ENCODE data around the gene ADAMTS13. TPM values are rescaled to one million over a fixed set of nuclear protein-coding genes. Genes with fewer than 3 reads are reported as not detected.

ADAMTS13 gene
- total and polyA plus RNA-seq, 11 donors: 0.64 to 5.8 (median 2.7) TPM

DNA sequence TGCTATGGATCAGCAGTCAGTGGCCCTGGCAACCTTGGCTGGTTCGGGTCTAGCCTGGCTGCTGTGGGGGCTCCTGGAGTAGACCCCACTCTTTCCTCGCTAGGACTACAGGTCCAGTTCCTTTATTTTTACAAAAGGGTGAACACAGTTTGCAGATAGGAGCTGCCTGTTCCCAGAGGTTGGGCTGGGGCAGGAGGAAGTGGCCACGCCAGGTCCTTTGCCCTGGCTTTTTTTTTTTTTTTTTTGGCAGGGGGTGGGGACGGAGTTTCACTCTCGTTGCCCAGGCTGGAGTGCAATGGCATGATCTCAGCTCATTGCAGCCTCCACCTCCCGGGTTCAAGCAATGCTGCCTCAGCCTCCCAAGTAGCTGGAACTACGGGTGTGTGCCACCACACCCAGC lies 48.8 kb downstream of the ADAMTS13 start:
- peaks cover 0 to 49% (median 6%) of the 10 kb centered on the region in 9 donors for H3K36me3 ChIP-seq
- intact Hi-C loops (cut with DNase I): no loop called here
- ATAC-seq: no peak
- peaks cover 0 to 34% (median 0%) of the 10 kb centered on the region in 12 donors for H3K4me1 ChIP-seq
- no peak overlapping the region for H3K27ac ChIP-seq
- TF ChIP-seq, protein P1, sequence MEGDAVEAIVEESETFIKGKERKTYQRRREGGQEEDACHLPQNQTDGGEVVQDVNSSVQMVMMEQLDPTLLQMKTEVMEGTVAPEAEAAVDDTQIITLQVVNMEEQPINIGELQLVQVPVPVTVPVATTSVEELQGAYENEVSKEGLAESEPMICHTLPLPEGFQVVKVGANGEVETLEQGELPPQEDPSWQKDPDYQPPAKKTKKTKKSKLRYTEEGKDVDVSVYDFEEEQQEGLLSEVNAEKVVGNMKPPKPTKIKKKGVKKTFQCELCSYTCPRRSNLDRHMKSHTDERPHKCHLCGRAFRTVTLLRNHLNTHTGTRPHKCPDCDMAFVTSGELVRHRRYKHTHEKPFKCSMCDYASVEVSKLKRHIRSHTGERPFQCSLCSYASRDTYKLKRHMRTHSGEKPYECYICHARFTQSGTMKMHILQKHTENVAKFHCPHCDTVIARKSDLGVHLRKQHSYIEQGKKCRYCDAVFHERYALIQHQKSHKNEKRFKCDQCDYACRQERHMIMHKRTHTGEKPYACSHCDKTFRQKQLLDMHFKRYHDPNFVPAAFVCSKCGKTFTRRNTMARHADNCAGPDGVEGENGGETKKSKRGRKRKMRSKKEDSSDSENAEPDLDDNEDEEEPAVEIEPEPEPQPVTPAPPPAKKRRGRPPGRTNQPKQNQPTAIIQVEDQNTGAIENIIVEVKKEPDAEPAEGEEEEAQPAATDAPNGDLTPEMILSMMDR (IDR thresholded peaks at IDR 0.05): no peak
- no peak for TF ChIP-seq POLR2A (IDR thresholded peaks at IDR 0.05)
- H3K27me3 ChIP-seq: no peaks in the 10 kb centered on the region
- no peak overlapping the region for H3K4me3 ChIP-seq
- 83 to 91% (median 86%) methylated on average over 7 of the region's 7 CpGs for WGBS, 4 donors
- H3K9me3 ChIP-seq: no peaks in the 10 kb centered on the region
- DNase-seq: no peak

DNA sequence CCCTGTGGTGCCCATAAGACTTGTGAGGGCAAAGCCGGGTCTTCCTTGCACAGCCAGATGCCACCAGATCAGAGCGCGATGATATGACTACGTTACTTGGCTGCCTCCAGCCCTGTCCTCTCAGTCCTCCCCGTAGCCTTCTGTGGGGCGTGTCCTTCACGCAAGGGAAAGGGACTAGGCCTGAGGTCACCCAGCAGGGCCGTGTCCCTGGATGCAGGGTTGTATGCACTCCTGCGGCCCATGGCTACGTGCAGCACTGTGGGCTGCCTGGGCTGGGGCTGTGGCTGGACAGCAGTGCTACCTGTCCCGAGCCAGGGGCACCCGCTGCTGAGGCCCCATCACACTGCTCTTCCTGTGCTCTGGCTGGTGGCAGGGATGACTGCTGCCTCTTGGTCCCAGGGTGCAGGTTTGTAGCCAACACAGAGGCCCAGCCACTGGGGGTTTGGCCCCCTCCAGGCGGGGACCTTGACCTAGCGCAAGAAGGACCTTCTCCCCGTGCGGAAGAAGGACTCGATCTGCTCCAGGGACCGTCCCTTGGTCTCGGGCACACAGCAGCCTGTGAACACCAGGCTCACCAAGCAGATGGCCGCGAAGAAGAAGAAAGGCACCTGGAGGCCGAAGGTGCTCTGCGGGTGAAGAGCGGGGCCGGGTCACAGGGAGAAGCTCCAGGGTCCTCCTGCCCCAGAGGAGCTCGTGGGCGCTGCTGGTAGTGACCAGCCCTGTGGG lies 49.5 kb downstream of the ADAMTS13 start:
- 84 to 91% (median 88%) methylated on average over 15 to 27 of the region's 27 CpGs for WGBS, 4 donors

DNA sequence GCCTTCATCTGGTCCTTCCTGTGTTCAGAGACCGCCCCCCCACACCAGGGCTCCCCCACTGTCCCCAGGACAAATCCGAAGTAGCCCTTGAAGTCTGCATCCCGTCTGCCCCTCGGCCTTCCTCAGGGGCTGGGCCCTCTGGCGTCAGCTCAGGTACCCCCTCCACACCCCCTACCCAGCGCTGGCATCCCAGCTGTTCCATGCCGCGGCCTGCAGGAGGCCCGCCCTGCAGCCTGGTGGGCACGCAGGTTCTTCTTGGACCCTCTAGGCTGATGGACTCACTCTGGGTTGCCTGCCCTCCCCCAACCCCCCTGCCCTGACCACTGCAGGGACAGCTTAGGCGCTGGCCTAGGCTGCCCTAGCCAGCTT lies 50.1 kb downstream of the ADAMTS13 start:
- DNase-seq: no peak
- H3K27ac ChIP-seq: no peak overlapping the region
- H3K36me3 ChIP-seq: peaks cover 0 to 50% (median 3%) of the 10 kb centered on the region in 9 donors
- TF ChIP-seq, protein P1 (IDR thresholded peaks at IDR 0.05): no peak
- TF ChIP-seq POLR2A (IDR thresholded peaks at IDR 0.05): no peak
- no peaks in the 10 kb centered on the region for H3K9me3 ChIP-seq
- no peaks in the 10 kb centered on the region for H3K27me3 ChIP-seq
- H3K4me1 ChIP-seq: peaks cover 0 to 47% (median 0%) of the 10 kb centered on the region in 12 donors
- WGBS, 4 donors: 87 to 91% (median 89%) methylated on average over 10 to 11 of the region's 11 CpGs
- intact Hi-C loops (cut with DNase I): no loop called here
- ATAC-seq: no peak
- H3K4me3 ChIP-seq: no peak overlapping the region

More for the DNA sequence above, 49.5 kb downstream of the ADAMTS13 start:
- TF ChIP-seq, protein P1 (IDR thresholded peaks at IDR 0.05): no peak
- no peak for TF ChIP-seq POLR2A (IDR thresholded peaks at IDR 0.05)
- H3K9me3 ChIP-seq: no peaks in the 10 kb centered on the region
- intact Hi-C loops (cut with DNase I): no loop called here
- DNase-seq: no peak
- no peak overlapping the region for H3K4me3 ChIP-seq
- peaks cover 0 to 50% (median 3%) of the 10 kb centered on the region in 9 donors for H3K36me3 ChIP-seq
- H3K27me3 ChIP-seq: no peaks in the 10 kb centered on the region
- no peak for ATAC-seq
- H3K27ac ChIP-seq: no peak overlapping the region
- H3K4me1 ChIP-seq: peaks cover 0 to 41% (median 0%) of the 10 kb centered on the region in 12 donors

DNA sequence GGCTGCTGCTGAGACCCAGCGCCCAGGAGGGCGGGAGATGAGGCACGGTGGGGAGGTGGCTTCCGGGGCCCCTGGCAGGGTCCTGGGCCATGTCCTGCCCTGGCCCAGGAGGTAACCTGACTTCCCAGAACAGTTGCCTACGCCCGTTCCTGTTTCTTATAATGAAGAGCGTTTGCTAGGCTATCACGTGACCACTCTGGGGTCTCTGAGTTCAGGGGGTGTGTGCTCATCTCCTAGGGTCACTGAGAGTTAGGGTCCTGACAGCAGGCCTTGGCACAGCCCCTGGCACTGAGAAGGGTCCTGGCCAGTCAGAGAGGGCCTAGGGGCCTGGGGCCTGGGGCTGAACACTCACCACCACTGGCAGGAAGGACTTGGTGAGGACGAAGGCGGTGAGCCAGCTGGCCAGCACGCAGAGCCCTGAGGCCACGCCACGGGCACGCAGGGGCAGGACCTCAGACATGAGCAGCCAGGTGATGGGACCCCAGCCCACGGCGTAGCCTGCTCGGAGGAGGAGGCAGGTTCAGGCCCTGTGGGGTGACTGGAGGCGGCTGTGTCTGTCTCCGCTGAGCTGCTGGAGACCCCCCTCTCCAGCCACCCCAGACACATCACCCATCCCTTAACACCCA lies 50.7 kb downstream of the ADAMTS13 start:
- intact Hi-C loops (cut with DNase I): no loop called here

More for the DNA sequence above, 50.7 kb downstream of the ADAMTS13 start:
- 85 to 90% (median 86%) methylated on average over 6 to 19 of the region's 19 CpGs for WGBS, 4 donors
- Histone ChIP-seq H3K9me3 (no peaks in the 10 kb centered on the region), H3K27ac (no peak overlapping the region), H3K27me3 (no peaks in the 10 kb centered on the region), H3K4me3 (no peak overlapping the region), H3K4me1 (peaks cover 0 to 53% (median under 1%) of the 10 kb centered on the region in 12 donors), H3K36me3 (peaks cover 0 to 50% (median 3%) of the 10 kb centered on the region in 9 donors)
- no peak for ATAC-seq
- TF ChIP-seq, protein P1 (IDR thresholded peaks at IDR 0.05): no peak
- no peak for TF ChIP-seq POLR2A (IDR thresholded peaks at IDR 0.05)
- DNase-seq: no peak

All from heart left ventricle (tissue), 16 donors.